ENCODE results near the gene OSCAR. TPM values are rescaled to one million over a fixed set of nuclear protein-coding genes. Genes with fewer than 3 reads are reported as not detected.

OSCAR gene
- total RNA-seq, 4 donors from 2014 or later, result 0.70 to 1.7 TPM; not detected in 2

- peaks cover 0 to 63% (median 0%) of the 10 kb centered on the region in 3 donors for H3K36me3 ChIP-seq
- H3K4me1 ChIP-seq, result peaks cover 0 to 16% (median 3%) of the 10 kb centered on the region in 4 donors
- no peak overlapping the region for H3K27ac ChIP-seq
- H3K4me3 ChIP-seq, result no peak overlapping the region
- no peaks in the 10 kb centered on the region for H3K9me3 ChIP-seq
- TF ChIP-seq POLR2A (IDR thresholded peaks at IDR 0.05), result no peak
- TF ChIP-seq, protein P1, sequence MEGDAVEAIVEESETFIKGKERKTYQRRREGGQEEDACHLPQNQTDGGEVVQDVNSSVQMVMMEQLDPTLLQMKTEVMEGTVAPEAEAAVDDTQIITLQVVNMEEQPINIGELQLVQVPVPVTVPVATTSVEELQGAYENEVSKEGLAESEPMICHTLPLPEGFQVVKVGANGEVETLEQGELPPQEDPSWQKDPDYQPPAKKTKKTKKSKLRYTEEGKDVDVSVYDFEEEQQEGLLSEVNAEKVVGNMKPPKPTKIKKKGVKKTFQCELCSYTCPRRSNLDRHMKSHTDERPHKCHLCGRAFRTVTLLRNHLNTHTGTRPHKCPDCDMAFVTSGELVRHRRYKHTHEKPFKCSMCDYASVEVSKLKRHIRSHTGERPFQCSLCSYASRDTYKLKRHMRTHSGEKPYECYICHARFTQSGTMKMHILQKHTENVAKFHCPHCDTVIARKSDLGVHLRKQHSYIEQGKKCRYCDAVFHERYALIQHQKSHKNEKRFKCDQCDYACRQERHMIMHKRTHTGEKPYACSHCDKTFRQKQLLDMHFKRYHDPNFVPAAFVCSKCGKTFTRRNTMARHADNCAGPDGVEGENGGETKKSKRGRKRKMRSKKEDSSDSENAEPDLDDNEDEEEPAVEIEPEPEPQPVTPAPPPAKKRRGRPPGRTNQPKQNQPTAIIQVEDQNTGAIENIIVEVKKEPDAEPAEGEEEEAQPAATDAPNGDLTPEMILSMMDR (IDR thresholded peaks at IDR 0.05), result no peak
- no peaks in the 10 kb centered on the region for H3K27me3 ChIP-seq
- DNase-seq, result no peak
These were observed 7.9 kb upstream of the OSCAR start for GRCh38 chr19:54108496-54108895.

- Histone ChIP-seq H3K36me3 (peaks cover 0 to 61% (median 0%) of the 10 kb centered on the region in 3 donors), H3K4me1 (peaks cover 0 to 17% (median 7%) of the 10 kb centered on the region in 4 donors), H3K27ac (no peak overlapping the region), H3K27me3 (no peaks in the 10 kb centered on the region), H3K9me3 (no peaks in the 10 kb centered on the region), H3K4me3 (no peak overlapping the region)
- peak in 1 of 3 donors; percentile 42 for DNase-seq
- TF ChIP-seq, protein P1 (IDR thresholded peaks at IDR 0.05), result no peak
- TF ChIP-seq POLR2A (IDR thresholded peaks at IDR 0.05), result no peak
These were observed 7.4 kb upstream of the OSCAR start for GRCh38 chr19:54107876-54108490.

- DNase-seq, result peak in 1 of 3 donors; percentile 42
- H3K36me3 ChIP-seq, result peaks cover 0 to 61% (median 0%) of the 10 kb centered on the region in 3 donors
These were observed 6.1 kb upstream of the OSCAR start for GRCh38 chr19:54106716-54107115.

GRCh38 chr19:54105796-54106195, 5.2 kb upstream of the OSCAR start:
- peak in 1 of 3 donors; percentile 9 for DNase-seq
- no peak overlapping the region for H3K27ac ChIP-seq
- H3K36me3 ChIP-seq, result peaks cover 0 to 56% (median 0%) of the 10 kb centered on the region in 3 donors
- H3K27me3 ChIP-seq, result no peaks in the 10 kb centered on the region
- no peaks in the 10 kb centered on the region for H3K9me3 ChIP-seq
- H3K4me3 ChIP-seq, result no peak overlapping the region
- peaks cover 0 to 17% (median 7%) of the 10 kb centered on the region in 4 donors for H3K4me1 ChIP-seq
- no peak for TF ChIP-seq POLR2A (IDR thresholded peaks at IDR 0.05)
- TF ChIP-seq, protein P1 (IDR thresholded peaks at IDR 0.05), result no peak

More at GRCh38 chr19:54106716-54107115, 6.1 kb upstream of the OSCAR start:
- H3K4me1 ChIP-seq, result peaks cover 0 to 17% (median 7%) of the 10 kb centered on the region in 4 donors
- no peaks in the 10 kb centered on the region for H3K27me3 ChIP-seq
- no peak overlapping the region for H3K4me3 ChIP-seq
- H3K27ac ChIP-seq, result no peak overlapping the region
- no peaks in the 10 kb centered on the region for H3K9me3 ChIP-seq
- TF ChIP-seq POLR2A (IDR thresholded peaks at IDR 0.05), result no peak
- TF ChIP-seq, protein P1 (IDR thresholded peaks at IDR 0.05), result no peak

DNA sequence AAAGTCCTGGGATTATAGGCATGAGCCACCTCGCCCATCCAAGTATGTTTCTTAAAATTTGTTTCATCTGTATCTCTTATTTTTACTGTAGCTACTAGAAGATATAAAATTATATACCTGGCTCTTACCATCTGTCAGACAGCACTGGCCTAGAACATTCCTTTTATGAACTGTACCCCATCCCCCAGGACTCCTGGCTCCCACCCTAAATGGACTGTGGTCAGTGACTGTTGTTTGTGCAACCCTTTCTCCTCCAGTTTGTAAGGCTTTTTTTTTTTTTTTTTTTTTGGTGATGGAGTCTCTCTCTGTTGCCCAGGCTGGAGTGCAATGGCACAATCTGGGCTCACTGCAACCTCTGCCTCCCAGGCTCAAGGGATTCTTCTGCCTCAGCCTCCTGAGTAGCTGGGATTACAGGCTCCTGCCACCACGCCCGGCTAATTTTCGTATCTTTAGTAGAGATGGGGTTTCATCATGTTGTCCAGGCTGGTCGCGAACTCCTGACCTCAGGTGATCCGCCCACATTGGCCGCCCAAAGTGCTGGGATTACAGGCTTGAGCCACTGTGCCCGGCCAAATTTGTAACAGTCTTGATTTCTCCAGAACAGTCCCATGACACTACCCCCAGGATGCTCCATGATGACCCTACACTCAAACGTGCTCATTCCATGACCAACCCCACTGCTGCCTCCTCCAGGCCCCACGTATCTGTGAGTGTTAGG, 4.6 kb upstream of the OSCAR start:
- no peaks in the 10 kb centered on the region for H3K27me3 ChIP-seq
- TF ChIP-seq, protein P1 (IDR thresholded peaks at IDR 0.05), result no peak
- no peak for TF ChIP-seq POLR2A (IDR thresholded peaks at IDR 0.05)
- peaks cover 0 to 50% (median 0%) of the 10 kb centered on the region in 3 donors for H3K36me3 ChIP-seq
- peaks cover 0 to 17% (median 7%) of the 10 kb centered on the region in 4 donors for H3K4me1 ChIP-seq
- no peak overlapping the region for H3K4me3 ChIP-seq
- H3K9me3 ChIP-seq, result no peaks in the 10 kb centered on the region
- peak in 1 of 3 donors; percentile 39 for DNase-seq
- H3K27ac ChIP-seq, result no peak overlapping the region
